Renal pelvis (tissue), 4 donors: Measurements from ENCODE around the gene MUC5B. TPM values are rescaled to one million over a fixed set of nuclear protein-coding genes. Genes with fewer than 3 reads are reported as not detected.
"Not testable (repeated sequence)": the region's sequence is repeated elsewhere in the genome, so short reads cannot be mapped to it uniquely, and the experiment has no call there.

Experiments
- DNase-seq: peaks from one replicate; pipeline ENCODE4 v3.0.0-alpha.2; 2013
- polyA plus RNA-seq, 3 donors: library from polyadenylated mRNA; unstranded; fragments of 120-200 nt; gene quantifications; one replicate each; pipeline ENCODE4 v1.2.1, GENCODE V29; 2013; ENCODE audit not compliant: insufficient read length in 3 of 3

Gene MUC5B
- polyA plus RNA-seq, 3 donors, result 0.01 to 0.22 (median 0.18) TPM

DNA sequence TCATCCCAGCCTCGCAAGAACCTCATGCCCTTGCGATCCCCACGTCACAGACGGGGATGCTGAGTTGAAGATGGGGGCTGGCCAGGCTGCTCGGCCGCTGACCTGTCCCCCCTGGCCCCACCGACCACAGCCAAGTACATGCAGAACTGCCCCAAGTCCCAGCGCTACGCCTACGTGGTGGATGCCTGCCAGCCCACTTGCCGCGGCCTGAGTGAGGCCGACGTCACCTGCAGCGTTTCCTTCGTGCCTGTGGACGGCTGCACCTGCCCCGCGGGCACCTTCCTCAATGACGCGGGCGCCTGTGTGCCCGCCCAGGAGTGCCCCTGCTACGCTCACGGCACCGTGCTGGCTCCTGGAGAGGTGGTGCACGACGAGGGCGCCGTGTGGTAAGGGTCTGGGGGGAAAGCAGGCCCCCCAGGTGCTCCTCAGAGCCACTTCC, 10.0 kb downstream of the MUC5B start:
- DNase-seq, result no peak

DNA sequence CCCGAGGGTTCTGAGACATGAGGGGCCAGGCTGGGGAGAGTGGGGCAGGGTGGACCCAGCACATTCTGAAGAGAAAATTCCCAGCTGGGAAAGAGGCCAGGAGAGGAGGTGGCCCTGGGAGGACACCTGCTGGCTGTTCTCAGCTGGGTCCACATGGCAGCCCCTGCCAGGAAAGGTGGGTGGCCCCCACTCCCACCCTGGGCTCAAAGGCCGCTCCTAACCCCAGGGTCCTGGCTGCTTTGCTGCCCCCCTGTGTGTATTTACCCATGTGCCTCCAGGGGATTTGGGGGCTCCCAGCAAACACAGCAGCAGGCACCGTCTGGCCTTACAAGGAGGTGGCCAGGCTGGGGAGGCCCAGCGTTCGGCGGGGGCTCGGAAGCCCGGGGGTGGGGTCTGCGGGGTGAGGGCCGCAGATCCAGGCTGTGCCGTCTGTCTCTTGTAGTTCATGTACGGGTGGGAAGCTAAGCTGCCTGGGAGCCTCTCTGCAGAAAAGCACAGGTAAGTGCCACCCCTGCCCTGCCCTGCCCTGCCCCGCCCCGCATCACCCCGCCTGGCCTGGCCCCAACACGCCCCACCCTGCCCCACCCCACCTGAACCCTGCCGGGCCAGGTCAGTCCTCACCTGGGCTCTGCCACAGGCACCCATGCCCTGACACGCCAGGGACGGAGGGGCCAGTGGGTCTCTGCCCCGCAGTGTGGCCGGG, 10.6 kb downstream of the MUC5B start:
- no peak for DNase-seq

DNA sequence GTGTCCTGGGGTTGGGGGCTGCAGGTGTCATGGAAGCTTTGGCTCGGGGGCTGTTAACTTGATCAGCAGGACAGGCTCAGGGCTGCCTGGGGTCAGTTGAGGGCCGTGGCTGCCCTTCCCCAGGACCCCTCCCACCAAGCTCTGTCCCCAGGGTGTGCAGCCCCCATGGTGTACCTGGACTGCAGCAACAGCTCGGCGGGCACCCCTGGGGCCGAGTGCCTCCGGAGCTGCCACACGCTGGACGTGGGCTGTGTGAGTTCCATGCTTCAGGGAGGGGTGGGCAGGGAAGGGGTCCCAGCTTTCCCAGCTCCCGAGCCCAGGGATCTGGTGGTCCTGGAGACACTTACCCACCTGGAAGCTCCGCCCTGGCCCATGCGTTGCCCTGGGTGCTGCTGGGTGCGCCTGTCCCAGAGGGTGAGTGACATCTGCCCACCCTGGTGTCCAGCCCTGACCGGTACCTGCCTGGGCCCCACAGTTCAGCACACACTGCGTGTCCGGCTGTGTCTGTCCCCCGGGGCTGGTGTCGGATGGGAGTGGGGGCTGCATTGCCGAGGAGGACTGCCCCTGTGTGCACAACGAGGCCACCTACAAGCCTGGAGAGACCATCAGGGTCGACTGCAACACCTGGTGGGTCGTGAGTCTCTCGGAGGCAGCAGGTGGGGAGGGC, 11.3 kb downstream of the MUC5B start:
- DNase-seq, result no peak

DNA sequence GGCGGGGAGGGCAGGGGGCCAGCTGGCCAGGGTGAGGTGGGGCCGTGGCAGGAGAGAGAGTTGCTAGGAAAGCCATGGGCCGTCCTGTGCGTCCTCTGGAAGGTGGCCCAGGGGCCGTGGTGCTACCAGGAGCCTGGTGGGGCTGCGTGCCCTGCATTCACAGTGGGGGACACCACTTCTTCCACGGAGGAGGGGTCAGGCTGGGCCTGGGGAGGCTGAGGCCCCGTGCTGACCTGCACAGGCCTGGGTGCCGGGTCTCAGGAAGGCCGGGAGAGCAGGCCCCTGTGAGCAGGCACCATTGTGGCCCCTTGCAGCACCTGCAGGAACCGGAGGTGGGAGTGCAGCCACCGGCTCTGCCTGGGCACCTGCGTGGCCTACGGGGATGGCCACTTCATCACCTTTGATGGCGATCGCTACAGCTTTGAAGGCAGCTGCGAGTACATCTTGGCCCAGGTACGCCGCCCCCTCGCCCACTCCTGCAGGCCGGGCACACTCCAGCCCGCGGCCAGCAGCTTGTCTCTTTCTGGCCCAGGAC, 12.0 kb downstream of the MUC5B start:
- DNase-seq, result no peak

DNA sequence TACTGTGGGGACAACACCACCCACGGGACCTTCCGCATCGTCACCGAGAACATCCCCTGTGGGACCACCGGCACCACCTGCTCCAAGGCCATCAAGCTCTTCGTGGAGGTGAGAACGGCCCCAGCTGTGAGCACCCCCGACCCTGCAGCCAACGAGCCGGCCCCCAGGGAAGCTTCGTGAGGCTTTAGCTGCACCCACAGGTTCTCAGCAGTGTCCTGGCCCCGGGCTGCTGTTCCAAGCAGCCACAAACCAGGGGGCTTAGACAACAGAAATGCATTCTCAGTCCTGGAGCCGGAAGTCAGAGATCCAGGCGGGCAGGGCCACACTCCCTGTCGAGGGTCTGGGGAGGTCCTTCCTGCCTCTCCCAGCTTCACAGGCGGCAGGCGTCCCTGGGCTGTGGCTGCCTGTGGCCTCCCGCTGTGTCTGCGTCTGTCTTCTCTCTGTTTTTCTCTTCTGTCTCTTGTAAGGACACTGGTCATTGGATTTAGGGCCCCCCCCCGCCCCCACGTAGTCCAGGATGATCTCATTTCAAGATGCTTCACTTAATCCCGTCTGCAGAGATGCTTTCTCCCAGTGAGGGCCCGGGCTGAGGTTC, 12.5 kb downstream of the MUC5B start:
- no peak for DNase-seq

DNA sequence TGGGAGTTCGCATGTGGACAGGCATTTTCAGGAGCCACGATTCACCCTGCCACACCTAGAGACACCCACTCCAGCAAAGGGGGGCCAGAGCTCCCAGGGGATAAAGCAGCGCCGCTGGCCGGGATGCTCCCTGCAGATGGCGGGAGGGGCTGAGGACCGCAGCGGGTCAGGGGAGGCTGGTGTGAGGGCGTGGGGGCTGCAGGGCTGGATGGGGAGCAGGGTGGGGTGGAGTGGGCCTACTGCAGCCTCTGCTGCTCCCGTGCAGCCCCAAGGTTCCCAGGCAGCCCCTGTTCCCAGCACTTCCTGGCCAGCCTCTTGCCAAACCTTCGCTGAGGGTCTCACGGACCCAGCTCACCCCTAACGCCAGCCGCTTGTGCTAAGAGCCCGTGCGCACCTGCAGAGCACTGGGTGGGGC, 13.0 kb downstream of the MUC5B start:
- DNase-seq, result no peak

DNA sequence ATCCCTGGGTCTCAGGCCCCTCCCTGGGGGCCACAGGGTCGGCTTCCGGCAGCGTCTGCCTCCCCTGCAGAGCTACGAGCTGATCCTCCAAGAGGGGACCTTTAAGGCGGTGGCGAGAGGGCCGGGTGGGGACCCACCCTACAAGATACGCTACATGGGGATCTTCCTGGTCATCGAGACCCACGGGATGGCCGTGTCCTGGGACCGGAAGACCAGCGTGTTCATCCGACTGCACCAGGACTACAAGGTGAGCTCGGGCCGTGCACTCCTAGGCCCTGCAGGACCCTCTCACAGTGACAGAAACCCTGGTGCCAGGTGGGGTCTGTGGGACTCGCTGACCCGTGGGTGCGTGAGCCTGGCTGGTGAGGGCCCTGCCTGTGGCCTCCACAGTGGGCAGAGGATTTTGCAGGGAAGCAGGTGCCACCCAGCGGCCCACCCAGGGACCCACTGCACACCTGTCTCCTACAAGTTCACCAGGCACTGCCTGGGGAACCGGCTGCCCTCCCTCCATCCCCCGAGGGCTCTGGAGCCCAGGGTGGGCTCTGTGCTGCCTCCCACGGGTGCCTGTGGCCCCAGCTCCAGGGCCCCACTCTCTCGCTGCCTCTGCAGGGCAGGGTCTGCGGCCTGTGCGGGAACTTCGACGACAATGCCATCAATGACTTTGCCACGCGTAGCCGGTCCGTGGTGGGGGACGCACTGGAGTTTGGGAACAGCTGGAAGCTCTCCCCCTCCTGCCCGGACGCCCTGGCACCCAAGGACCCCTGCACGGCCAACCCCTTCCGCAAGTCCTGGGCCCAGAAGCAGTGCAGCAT, 13.7 kb downstream of the MUC5B start:
- DNase-seq, result no peak

DNA sequence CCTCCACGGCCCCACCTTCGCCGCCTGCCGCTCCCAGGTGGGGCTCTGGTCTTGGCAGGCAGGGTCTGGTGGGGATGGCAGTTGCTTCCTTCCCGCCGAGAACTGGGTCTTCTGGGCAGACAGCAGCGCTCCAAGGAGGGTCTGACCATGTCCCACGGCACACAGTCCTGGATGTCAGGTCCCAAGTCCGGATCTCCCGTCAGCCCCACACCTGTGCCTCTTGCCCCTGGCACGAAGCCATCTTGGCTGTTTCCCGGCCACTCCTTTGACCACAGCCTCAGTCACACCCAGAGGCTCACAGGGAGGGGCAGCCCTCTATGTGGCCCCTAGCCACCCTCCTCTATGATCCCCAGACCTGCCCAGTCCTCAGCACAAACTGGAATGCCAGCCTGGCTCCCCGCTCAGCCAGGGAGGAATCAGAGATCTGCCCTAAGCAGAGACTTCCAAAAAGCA, 14.3 kb downstream of the MUC5B start:
- DNase-seq, result no peak

DNA sequence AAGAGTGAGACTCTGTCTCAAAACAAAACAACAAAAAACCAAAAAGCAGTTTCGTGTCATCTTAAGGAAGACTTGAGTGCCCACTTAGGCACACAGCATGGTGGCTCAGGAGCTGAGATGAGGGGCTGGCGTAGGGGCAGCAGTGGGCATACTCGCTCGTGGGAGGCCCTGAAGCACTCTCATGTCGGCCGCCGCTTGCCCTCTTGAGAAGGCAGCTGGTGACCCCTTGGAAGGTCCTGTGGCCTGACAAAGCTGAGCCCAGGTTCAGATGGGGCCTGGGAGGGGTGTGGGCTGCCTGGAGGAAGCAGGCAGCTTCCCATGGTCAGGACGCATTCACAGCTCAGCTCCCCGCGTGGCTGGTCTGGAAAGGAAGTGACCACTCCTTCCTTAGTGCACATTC, 15.0 kb downstream of the MUC5B start:
- no peak for DNase-seq

DNA sequence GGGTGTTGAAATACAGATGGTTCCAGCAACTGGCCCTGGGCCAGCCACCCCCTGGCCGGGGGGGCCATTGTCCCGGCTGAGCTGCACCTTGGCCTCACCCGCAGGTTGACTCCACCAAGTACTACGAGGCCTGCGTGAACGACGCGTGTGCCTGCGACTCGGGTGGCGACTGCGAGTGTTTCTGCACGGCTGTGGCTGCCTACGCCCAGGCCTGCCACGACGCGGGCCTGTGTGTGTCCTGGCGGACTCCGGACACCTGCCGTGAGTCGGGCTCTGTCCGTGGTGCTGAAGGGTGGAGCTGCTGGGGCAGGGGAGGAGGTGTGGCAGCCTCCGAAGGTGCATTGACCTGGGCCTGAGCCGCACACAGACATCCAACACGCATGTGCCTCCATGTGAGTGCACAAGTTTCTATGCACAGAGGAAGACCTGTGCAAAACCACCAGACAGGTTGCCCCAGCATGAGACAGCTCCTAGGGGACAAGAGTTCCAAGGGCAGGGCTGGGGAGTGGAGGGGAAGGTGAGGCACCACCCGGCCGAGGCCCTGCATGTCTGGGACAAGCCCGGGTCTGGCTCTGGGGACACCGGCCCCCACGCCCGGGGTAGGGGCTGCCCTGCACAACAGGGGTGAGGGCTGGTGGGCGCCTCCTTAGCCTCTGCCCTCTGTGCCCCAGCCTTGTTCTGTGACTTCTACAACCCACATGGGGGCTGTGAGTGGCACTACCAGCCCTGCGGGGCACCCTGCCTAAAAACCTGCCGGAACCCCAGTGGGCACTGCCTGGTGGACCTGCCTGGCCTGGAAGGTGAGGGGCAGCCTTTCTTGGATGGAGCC, 16.1 kb downstream of the MUC5B start:
- peak; percentile 47 for DNase-seq

DNA sequence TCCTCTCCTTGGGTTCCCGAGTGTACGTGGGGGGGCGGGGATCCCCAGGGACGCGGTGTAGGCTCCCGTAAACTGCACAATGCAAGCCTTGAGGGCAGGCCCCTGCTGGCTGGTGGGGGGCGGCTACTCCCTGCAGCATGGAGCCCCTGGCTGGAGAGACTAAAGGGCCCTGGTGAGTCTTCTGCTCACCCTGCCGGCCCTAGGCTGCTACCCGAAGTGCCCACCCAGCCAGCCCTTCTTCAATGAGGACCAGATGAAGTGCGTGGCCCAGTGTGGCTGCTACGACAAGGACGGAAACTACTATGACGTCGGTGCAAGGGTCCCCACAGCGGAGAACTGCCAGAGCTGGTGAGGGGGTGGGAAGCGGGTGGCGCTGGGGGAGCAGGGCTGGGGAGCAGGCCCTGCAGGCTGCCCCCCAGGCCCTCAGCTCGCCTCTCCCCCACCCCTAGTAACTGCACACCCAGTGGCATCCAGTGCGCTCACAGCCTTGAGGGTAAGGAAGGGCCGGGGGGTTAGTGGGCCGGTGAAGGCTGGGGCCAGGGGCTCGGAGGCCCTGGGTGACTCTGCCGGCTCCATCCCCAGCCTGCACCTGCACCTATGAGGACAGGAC, 16.8 kb downstream of the MUC5B start:
- no peak for DNase-seq

DNA sequence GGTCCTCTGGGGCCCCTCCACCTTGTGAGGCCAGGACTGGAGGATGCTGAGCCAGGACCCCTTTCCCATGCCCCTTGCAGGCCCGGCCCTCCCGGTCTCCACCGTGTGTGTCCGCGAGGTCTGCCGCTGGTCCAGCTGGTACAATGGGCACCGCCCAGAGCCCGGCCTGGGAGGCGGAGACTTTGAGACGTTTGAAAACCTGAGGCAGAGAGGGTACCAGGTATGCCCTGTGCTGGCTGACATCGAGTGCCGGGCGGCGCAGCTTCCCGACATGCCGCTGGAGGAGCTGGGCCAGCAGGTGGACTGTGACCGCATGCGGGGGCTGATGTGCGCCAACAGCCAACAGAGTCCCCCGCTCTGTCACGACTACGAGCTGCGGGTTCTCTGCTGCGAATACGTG, 17.9 kb downstream of the MUC5B start:
- no peak for DNase-seq

DNA sequence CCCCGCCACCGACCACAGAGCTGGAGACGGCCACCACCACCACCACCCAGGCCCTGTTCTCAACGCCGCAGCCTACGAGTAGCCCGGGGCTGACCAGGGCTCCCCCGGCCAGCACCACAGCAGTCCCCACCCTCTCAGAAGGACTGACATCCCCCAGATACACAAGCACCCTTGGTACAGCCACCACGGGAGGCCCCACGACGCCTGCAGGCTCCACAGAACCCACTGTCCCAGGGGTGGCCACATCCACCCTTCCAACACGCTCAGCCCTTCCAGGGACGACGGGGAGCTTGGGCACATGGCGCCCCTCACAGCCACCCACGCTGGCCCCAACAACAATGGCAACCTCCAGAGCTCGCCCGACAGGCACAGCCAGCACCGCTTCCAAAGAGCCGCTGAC, 18.8 kb downstream of the MUC5B start:
- DNase-seq, result no peak

DNA sequence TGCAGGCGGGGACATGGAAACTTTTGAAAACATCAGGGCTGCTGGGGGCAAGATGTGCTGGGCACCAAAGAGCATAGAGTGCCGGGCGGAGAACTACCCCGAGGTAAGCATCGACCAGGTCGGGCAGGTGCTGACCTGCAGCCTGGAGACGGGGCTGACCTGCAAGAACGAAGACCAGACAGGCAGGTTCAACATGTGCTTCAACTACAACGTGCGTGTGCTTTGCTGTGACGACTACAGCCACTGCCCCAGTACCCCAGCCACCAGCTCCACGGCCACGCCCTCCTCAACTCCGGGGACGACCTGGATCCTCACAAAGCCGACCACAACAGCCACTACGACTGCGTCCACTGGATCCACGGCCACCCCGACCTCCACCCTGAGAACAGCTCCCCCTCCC, 19.4 kb downstream of the MUC5B start:
- DNase-seq, result no peak

DNA sequence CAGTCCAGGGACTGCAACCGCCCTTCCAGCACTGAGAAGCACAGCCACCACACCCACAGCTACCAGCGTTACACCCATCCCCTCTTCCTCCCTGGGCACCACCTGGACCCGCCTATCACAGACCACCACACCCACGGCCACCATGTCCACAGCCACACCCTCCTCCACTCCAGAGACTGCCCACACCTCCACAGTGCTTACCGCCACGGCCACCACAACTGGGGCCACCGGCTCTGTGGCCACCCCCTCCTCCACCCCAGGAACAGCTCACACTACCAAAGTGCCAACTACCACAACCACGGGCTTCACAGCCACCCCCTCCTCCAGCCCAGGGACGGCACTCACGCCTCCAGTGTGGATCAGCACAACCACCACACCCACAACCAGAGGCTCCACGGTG, 19.9 kb downstream of the MUC5B start:
- not testable (repeated sequence) for DNase-seq

DNA sequence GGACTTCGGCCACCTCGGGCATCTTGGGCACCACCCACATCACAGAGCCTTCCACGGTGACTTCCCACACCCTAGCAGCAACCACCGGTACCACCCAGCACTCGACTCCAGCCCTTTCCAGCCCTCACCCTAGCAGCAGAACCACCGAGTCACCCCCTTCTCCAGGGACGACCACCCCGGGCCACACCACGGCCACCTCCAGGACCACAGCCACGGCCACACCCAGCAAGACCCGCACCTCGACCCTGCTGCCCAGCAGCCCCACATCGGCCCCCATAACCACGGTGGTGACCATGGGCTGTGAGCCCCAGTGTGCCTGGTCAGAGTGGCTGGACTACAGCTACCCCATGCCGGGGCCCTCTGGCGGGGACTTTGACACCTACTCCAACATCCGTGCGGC, 20.7 kb downstream of the MUC5B start:
- not testable (repeated sequence) for DNase-seq

DNA sequence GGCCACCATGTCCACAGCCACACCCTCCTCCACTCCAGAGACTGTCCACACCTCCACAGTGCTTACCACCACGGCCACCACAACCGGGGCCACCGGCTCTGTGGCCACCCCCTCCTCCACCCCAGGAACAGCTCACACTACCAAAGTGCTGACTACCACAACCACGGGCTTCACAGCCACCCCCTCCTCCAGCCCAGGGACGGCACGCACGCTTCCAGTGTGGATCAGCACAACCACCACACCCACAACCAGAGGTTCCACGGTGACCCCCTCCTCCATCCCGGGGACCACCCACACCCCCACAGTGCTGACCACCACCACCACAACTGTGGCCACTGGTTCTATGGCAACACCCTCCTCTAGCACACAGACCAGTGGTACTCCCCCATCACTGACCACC, 21.7 kb downstream of the MUC5B start:
- DNase-seq, result not testable (repeated sequence)

DNA sequence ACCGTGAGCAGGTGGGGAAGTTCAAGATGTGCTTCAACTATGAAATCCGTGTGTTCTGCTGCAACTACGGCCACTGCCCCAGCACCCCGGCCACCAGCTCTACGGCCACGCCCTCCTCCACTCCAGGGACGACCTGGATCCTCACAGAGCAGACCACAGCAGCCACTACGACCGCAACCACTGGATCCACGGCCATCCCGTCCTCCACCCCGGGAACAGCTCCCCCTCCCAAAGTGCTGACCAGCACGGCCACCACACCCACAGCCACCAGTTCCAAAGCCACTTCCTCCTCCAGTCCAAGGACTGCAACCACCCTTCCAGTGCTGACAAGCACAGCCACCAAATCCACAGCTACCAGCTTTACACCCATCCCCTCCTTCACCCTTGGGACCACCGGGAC, 22.9 kb downstream of the MUC5B start:
- DNase-seq, result not testable (repeated sequence)

DNA sequence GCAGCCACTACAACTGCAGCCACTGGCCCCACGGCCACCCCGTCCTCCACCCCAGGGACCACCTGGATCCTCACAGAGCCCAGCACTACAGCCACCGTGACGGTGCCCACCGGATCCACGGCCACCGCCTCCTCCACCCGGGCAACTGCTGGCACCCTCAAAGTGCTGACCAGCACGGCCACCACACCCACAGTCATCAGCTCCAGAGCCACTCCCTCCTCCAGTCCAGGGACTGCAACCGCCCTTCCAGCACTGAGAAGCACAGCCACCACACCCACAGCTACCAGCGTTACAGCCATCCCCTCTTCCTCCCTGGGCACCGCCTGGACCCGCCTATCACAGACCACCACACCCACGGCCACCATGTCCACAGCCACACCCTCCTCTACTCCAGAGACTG, 23.4 kb downstream of the MUC5B start:
- not testable (repeated sequence) for DNase-seq

DNA sequence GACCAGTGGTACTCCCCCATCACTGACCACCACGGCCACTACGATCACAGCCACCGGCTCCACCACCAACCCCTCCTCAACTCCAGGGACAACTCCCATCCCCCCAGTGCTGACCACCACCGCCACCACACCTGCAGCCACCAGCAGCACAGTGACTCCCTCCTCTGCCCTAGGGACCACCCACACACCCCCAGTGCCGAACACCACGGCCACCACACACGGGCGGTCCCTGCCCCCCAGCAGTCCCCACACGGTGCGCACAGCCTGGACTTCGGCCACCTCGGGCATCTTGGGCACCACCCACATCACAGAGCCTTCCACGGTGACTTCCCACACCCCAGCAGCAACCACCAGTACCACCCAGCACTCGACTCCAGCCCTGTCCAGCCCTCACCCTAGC, 24.2 kb downstream of the MUC5B start:
- not testable (repeated sequence) for DNase-seq

DNA sequence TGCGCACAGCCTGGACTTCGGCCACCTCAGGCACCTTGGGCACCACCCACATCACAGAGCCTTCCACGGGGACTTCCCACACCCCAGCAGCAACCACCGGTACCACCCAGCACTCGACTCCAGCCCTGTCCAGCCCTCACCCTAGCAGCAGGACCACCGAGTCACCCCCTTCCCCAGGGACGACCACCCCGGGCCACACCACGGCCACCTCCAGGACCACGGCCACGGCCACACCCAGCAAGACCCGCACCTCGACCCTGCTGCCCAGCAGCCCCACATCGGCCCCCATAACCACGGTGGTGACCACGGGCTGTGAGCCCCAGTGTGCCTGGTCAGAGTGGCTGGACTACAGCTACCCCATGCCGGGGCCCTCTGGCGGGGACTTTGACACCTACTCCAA, 26.1 kb downstream of the MUC5B start:
- DNase-seq, result not testable (repeated sequence)
